ENCODE data around the gene TIMM23. TPM values are rescaled to one million over a fixed set of nuclear protein-coding genes. Genes with fewer than 3 reads are reported as not detected.

The TIMM23 gene
- total and polyA plus RNA-seq, 9 donors = 49.8 to 58.8 (median 54.2) TPM

- 31% methylated on average over 3 of the region's 7 CpGs for WGBS (ENCODE audit: insufficient coverage)
- no peaks in the 10 kb centered on the region for H3K27me3 ChIP-seq (ENCODE audit: control insufficient read depth, insufficient read depth, low read length)
- peak; percentile 59 for DNase-seq
- H3K4me1 ChIP-seq (ENCODE audit: control insufficient read depth, insufficient read depth, low read length) = peaks cover 3% of the 10 kb centered on the region
- no peaks in the 10 kb centered on the region for H3K9me3 ChIP-seq (replicated peaks; ENCODE audit: control insufficient read depth, low read depth, low read length)
- H3K36me3 ChIP-seq (ENCODE audit: control insufficient read depth, insufficient read depth, low read length) = peaks cover 15% of the 10 kb centered on the region
- no peak overlapping the region for H3K4me3 ChIP-seq (ENCODE audit: low read length)
- H3K27ac ChIP-seq (ENCODE audit: low read length) = no peak overlapping the region
Observed at GRCh38 chr10:46019569-46020343, 47.5 kb downstream of the TIMM23 start.

DNA sequence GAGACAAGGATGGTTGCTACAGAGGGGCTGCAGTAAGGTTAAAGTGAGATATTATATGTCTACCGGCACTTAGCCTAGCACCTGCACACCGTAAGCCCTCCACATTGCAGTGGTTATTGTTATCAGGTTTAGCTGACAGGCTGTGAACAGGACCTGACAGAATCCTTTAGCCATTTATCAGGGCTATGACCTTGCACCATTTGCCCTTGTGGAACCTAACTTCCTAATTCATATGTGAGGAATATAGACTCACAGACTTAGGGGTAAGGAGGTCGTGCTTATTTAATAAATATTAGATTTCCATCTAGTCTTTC, 48.0 kb downstream of the TIMM23 start:
- peaks cover 7% of the 10 kb centered on the region for H3K4me1 ChIP-seq (ENCODE audit: control insufficient read depth, insufficient read depth, low read length)
- no peaks in the 10 kb centered on the region for H3K9me3 ChIP-seq (replicated peaks; ENCODE audit: control insufficient read depth, low read depth, low read length)
- no CpG with 5 or more reads among the region's 3 CpGs for WGBS (ENCODE audit: insufficient coverage)
- H3K27me3 ChIP-seq (ENCODE audit: control insufficient read depth, insufficient read depth, low read length) = no peaks in the 10 kb centered on the region
- H3K27ac ChIP-seq (ENCODE audit: low read length) = no peak overlapping the region
- peaks cover 9% of the 10 kb centered on the region for H3K36me3 ChIP-seq (ENCODE audit: control insufficient read depth, insufficient read depth, low read length)
- no peak overlapping the region for H3K4me3 ChIP-seq (ENCODE audit: low read length)
- no peak for DNase-seq

DNA sequence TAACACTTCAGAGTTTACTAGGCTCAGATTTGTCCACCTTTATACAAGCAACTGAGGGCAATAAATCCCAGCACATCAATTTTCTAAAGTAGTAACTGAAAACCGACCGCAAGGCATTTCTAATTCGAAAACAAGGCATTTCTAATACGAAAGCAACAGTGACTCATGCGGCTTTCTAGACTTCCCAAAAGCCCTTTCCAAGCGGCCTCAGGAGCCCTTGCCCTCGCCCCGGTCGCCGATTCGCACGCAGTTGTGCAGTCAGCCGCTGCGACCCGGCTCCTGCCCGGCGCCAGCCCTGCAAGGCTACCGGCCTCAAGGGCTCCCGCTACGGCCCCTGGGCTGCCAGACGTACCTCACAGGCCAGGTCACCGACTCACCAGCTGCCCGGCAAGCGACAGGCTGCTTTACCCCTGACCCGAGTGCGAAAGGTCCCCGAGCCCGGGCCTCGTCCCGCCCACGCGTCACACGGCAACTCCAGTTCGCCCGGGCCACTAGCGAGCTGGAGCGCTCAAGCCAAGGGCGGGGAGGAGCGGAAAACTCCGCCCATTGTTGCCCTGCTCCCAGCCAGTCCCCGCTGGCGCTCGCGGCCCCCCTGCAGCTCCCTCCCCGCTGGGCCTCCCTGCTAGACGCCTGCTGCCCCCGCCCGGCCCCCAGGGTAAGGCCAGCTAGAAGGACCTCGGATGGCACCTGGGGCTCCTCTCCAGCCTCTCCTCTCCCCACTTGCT, 50.9 kb downstream of the TIMM23 start:
- Histone ChIP-seq H3K36me3 (ENCODE audit: control insufficient read depth, insufficient read depth, low read length) (peaks cover 2% of the 10 kb centered on the region), H3K4me3 (ENCODE audit: low read length) (peak overlapping the region; percentile 63), H3K27ac (ENCODE audit: low read length) (peak overlapping the region; percentile 62), H3K4me1 (ENCODE audit: control insufficient read depth, insufficient read depth, low read length) (peaks cover 10% of the 10 kb centered on the region), H3K9me3 (replicated peaks; ENCODE audit: control insufficient read depth, low read depth, low read length) (no peaks in the 10 kb centered on the region), H3K27me3 (ENCODE audit: control insufficient read depth, insufficient read depth, low read length) (no peaks in the 10 kb centered on the region)
- 1% methylated on average over 46 of the region's 49 CpGs for WGBS (ENCODE audit: insufficient coverage)
- DNase-seq = peak; percentile 92

DNA sequence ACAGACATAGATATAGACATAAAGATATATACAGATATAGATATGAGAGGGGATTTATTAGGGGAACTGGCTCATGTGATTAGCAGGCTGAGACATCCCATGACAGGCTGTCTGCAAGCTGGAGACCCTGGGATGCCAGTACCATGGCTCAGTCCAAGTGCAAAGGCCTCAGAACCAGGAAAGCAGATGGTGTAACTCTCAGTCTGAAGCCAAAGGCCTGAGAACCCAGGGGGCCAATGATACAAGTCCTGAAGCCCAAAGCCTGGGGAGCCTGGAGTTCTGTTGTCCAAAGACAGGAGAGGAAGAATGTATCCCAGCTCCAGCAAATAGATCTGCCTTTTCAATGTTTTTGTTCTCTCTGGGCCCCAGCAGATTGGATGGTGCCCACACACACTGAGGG, 52.7 kb downstream of the TIMM23 start:
- H3K27me3 ChIP-seq (ENCODE audit: control insufficient read depth, insufficient read depth, low read length) = no peaks in the 10 kb centered on the region
- peaks cover 14% of the 10 kb centered on the region for H3K4me1 ChIP-seq (ENCODE audit: control insufficient read depth, insufficient read depth, low read length)
- no peak overlapping the region for H3K4me3 ChIP-seq (ENCODE audit: low read length)
- no peaks in the 10 kb centered on the region for H3K9me3 ChIP-seq (replicated peaks; ENCODE audit: control insufficient read depth, low read depth, low read length)
- peaks cover 2% of the 10 kb centered on the region for H3K36me3 ChIP-seq (ENCODE audit: control insufficient read depth, insufficient read depth, low read length)
- DNase-seq = no peak
- no peak overlapping the region for H3K27ac ChIP-seq (ENCODE audit: low read length)

GRCh38 chr10:46025406-46025805, 53.1 kb downstream of the TIMM23 start:
- no CpG with 5 or more reads among the region's 2 CpGs for WGBS (ENCODE audit: insufficient coverage)
- no peak overlapping the region for H3K4me3 ChIP-seq (ENCODE audit: low read length)

DNA sequence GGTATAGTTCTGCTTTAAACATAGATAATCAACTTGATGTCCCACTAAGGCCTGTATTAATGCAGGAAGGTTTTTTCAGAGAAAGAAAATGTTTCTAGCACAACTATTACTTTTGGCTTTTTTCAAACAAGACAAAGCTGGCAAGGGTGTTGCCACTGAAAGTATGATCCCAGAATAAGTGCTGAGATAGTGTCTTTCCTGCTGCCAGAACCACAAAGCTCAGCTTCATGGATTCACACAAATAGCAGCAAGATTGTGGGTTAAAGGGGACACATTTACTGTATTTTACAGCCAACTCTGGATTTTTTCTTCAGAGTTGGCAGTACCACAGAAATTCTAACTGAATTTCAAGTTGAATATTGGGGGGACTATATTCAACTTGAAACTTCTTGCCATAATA, 53.8 kb downstream of the TIMM23 start:
- peaks cover 2% of the 10 kb centered on the region for H3K36me3 ChIP-seq (ENCODE audit: control insufficient read depth, insufficient read depth, low read length)
- no peak overlapping the region for H3K27ac ChIP-seq (ENCODE audit: low read length)
- no peak overlapping the region for H3K4me3 ChIP-seq (ENCODE audit: low read length)
- H3K4me1 ChIP-seq (ENCODE audit: control insufficient read depth, insufficient read depth, low read length) = peaks cover 15% of the 10 kb centered on the region
- H3K27me3 ChIP-seq (ENCODE audit: control insufficient read depth, insufficient read depth, low read length) = no peaks in the 10 kb centered on the region
- H3K9me3 ChIP-seq (replicated peaks; ENCODE audit: control insufficient read depth, low read depth, low read length) = no peaks in the 10 kb centered on the region
- DNase-seq = no peak

More at GRCh38 chr10:46025406-46025805, 53.1 kb downstream of the TIMM23 start:
- Histone ChIP-seq H3K27me3 (ENCODE audit: control insufficient read depth, insufficient read depth, low read length) (no peaks in the 10 kb centered on the region), H3K36me3 (ENCODE audit: control insufficient read depth, insufficient read depth, low read length) (peaks cover 2% of the 10 kb centered on the region), H3K4me1 (ENCODE audit: control insufficient read depth, insufficient read depth, low read length) (peaks cover 12% of the 10 kb centered on the region), H3K27ac (ENCODE audit: low read length) (no peak overlapping the region), H3K9me3 (replicated peaks; ENCODE audit: control insufficient read depth, low read depth, low read length) (no peaks in the 10 kb centered on the region)
- DNase-seq = no peak

DNA sequence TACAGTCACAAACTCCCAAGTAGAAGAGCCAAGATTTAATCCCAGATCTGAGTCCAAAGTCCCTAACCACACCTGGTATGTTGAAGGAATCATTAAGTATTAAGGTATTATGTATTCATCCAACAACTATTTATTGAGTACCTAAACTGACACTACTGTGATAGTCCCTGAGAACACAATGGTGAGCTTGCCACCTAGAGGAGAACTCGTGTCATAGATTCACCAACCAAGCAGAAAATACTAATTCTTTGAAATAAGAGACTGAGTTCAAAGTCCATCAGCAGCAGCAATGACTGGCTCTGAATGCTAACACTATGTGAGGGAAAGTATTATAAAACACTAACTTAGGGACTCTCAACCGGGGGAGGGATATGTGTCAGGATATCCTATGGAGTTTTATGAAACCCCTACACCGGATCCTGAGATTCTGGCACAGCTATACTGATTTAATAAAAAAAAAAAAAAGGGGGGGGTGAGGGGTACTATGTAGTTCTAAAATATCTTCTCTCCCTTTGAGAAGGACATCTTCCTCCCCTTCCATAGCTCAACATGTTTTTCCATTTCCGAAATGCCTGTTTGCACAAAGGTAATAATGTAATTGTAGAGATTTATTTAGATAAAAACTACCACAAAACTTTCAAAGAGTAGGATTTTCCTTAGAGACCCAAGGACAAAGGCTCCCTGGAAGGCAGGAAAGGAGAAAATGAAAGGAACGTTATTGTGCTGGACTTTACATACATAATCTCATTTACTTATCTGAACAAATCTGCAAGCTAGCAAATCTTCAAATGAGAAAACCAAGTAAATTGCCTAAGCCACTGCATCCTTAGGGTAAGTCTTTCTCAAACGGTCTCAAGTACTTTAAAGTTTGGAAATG, 56.5 kb downstream of the TIMM23 start:
- Histone ChIP-seq H3K9me3 (replicated peaks; ENCODE audit: control insufficient read depth, low read depth, low read length) (no peaks in the 10 kb centered on the region), H3K4me1 (ENCODE audit: control insufficient read depth, insufficient read depth, low read length) (peaks cover 15% of the 10 kb centered on the region), H3K27me3 (ENCODE audit: control insufficient read depth, insufficient read depth, low read length) (no peaks in the 10 kb centered on the region), H3K36me3 (ENCODE audit: control insufficient read depth, insufficient read depth, low read length) (peaks cover 2% of the 10 kb centered on the region), H3K27ac (ENCODE audit: low read length) (no peak overlapping the region), H3K4me3 (ENCODE audit: low read length) (peak overlapping the region; percentile 98)
- peak; percentile 51 for DNase-seq
- WGBS (ENCODE audit: insufficient coverage) = no CpG with 5 or more reads among the region's 6 CpGs

GRCh38 chr10:46029461-46030030, 57.3 kb downstream of the TIMM23 start:
- Histone ChIP-seq H3K36me3 (ENCODE audit: control insufficient read depth, insufficient read depth, low read length) (peaks cover 2% of the 10 kb centered on the region), H3K9me3 (replicated peaks; ENCODE audit: control insufficient read depth, low read depth, low read length) (no peaks in the 10 kb centered on the region), H3K4me1 (ENCODE audit: control insufficient read depth, insufficient read depth, low read length) (peaks cover 15% of the 10 kb centered on the region), H3K4me3 (ENCODE audit: low read length) (peak overlapping the region; percentile 98), H3K27me3 (ENCODE audit: control insufficient read depth, insufficient read depth, low read length) (no peaks in the 10 kb centered on the region), H3K27ac (ENCODE audit: low read length) (peak overlapping the region; percentile 92)
- DNase-seq = no peak
- WGBS (ENCODE audit: insufficient coverage) = 44% methylated on average over 2 of the region's 6 CpGs

DNA sequence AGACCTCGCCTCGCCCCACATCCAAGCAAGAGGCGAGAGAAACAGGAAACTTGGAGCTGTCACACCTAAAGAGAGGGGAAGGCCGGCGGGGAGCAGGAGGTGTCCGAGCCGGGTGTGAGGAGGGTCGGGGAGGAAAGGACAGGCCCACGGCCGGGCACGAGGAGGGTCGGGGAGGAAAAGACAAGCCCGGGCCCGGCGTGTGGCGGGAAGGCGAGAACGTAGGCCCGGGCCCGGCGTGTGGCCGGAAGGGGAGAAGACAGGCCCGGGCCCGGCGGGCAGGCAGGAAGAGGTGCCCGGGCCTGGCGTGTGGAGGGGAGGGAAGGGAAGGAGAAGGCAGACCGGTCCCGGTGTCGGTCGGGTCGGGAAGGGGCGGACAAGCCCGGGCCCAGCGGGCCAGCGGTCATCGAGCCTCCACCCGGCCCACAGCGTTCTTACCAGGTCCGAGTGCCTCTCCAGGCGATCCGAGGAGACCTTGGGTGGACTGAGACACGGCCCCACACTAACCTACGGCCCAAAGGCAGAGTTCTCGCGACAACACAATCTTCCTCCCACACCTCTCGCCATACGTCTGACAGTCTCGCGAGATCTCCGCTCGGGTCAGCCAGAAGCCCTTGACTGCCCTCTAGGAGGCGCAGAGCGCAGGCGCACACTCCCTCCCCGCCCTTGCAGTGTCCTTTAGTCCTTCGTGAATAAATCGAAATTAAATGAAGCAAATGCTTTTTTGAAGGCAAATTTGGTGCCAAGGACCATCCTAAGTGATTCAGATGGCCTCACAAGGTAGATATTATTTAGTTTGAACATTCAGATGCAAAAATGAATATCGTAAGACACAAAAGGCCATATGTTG, 58.0 kb downstream of the TIMM23 start, which contains the start of gene NCOA4:
NCOA4 (minus strand) TSS at position 533 of the 847 bp plus-strand sequence. CDS start 13,943 bp downstream, outside the sequence.
- H3K9me3 ChIP-seq (replicated peaks; ENCODE audit: control insufficient read depth, low read depth, low read length) = no peaks in the 10 kb centered on the region
- DNase-seq = peak; percentile 99
- H3K36me3 ChIP-seq (ENCODE audit: control insufficient read depth, insufficient read depth, low read length) = peaks cover 2% of the 10 kb centered on the region
- under 1% methylated on average over 44 of the region's 59 CpGs for WGBS (ENCODE audit: insufficient coverage)
- H3K27me3 ChIP-seq (ENCODE audit: control insufficient read depth, insufficient read depth, low read length) = no peaks in the 10 kb centered on the region
- H3K4me1 ChIP-seq (ENCODE audit: control insufficient read depth, insufficient read depth, low read length) = peaks cover 10% of the 10 kb centered on the region
- H3K4me3 ChIP-seq (ENCODE audit: low read length) = peak within 1 kb of the TSS; percentile 98
- peak within 1 kb of the TSS; percentile 92 for H3K27ac ChIP-seq (ENCODE audit: low read length)

Data from muscle of leg (tissue), 11 donors.